Motor neuron (in vitro differentiated cells): ENCODE data around the gene CCDC88C. TPM values are rescaled to one million over a fixed set of nuclear protein-coding genes. Genes with fewer than 3 reads are reported as not detected.

Experiments used
- ATAC-seq, 8 experiments: fragments of 200-7000 bp; cut with Tn5 transposase; replicated peaks in 6 of 8; 2 replicates each; pipeline ENCODE4 v1.8.0; 2021; ENCODE audit warnings: mild to moderate bottlenecking in 8 of 8, moderate library complexity in 8 of 8
- H3K27ac ChIP-seq, 2 donors: fragments of 250-450 bp; sonication (Bioruptor Pico); 2 replicates each; pipeline ENCODE4 v1.9.0; 2021; ENCODE audit warnings: antibody characterized with exemption in 2 of 2, mild to moderate bottlenecking in 2 of 2, moderate library complexity in 1 of 2
- H3K4me1 ChIP-seq, 2 donors: fragments of 250-450 bp; sonication (Bioruptor Pico); replicated peaks in 1 of 2; 2 replicates each; pipeline ENCODE4 v1.6.1; 2021; ENCODE audit warnings: antibody characterized with exemption in 2 of 2, mild to moderate bottlenecking in 2 of 2, moderate library complexity in 1 of 2
- H3K4me3 ChIP-seq, 5 donors: fragments of 250-450 bp; sonication (Bioruptor Pico); 2 replicates each; pipeline ENCODE4 v1.9.0; 2021; ENCODE audit warnings: antibody characterized with exemption in 5 of 5, mild to moderate bottlenecking in 5 of 5, moderate library complexity in 4 of 5
- WGBS, 10 experiments: fragments of 450-650 bp; shearing (Covaris generic); methylation state at CpG; one replicate each; pipeline ENCODE4 v1.0.0; 2022; 5-methylcytosine and 5-hydroxymethylcytosine counted together
- in situ Hi-C, 9 experiments: fragments of 400-800 bp; cut with MboI; loops; one replicate each; pipeline ENCODE4 v1.15.0; 2021; ENCODE audit warnings: low sequenced_read_pairs in 9 of 9, low pct_unique_long_range_greater_than_20kb in 2 of 9; ENCODE audit not compliant: unreplicated experiment in 9 of 9
- total RNA-seq, 8 experiments: library from RNA; unstranded; fragments of 300-600 nt; gene quantifications; 2 replicates each; pipeline versions ENCODE4 v1.2.3 to v1.2.4, GENCODE V29; 2022

Gene CCDC88C
- total RNA-seq, 8 experiments from 2014 or later: 2.6 to 25.2 (median 10.5) TPM

DNA sequence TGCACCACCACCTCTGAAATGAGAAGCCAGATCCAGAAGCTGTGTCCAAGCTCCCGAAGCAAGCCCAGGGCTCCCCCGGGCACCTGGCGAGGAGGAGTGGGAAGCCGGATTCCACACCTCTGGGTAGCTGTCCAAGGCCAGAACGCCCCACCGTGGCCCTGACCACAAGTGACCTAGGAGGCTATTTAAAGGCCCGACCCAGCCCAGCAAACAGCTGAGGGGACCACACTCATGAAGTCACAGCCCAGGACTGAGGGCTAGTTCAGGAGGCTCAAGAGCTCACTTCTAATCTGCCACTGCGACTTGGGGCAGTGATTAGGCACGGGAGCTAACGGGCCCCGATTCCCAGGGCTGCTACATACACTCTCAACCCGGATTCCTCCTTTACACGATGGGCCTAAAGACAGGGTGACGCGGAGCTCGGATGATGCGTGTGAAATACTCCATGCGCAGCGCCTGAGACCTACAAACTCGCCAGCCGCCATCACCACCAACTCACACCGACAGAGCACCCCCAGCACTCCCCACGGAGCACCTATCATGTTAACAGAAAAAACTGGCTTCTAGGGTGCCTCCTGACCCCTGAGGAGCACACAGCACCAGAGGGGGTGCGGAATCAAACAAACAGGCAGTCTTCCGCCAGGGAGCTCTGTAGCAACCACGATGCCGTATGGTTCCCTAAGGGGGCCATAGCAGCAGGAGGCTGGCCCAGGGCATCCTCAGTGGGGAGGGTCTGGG, 89.1 kb downstream of the CCDC88C start:
- in situ Hi-C loops: loop anchor here in 1 of 9 experiments (10.0 kb wide), 1 partner anchor 86 kb away; the partner anchor contains the start of gene CCDC88C
- ATAC-seq: no peak
- no peak overlapping the region for H3K4me3 ChIP-seq
- WGBS, 10 experiments: 64 to 100% (median 89%) methylated on average over 3 to 12 of the region's 27 CpGs; no CpG with 5 or more reads in 5 of the 10 experiments
- H3K4me1 ChIP-seq: peaks cover 19 to 25% of the 10 kb centered on the region in 2 donors
- no peak overlapping the region for H3K27ac ChIP-seq

DNA sequence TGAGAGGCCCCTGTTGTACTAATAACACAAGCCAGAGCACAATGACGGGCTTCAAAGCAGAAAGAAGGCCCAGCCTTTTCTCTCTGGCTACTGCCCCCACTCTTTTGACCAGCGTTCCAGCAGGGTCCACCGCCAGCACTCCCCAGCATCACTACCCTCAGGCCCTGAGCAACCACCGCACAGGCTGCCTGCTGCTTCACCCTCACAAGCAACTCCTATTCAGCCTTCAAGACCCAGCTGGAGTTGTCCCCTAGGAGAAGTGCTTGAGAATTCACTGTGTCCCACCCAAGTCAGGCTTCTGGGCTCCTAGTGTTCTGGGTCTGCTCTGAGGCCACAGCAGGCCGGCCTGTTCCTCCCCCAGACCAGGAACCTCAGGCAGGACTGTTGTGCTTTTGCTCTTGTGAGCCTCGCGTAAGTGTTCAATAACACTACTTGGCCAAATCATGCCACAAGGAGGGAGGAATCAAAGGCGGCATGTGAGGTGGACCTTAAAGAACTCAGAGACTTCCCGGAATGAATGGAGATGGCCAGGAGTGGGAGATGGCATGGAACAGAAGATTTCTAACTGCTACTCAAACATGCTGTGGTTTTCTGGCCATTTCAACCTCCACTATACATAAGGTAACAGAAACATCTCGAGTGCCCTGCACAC, 89.8 kb downstream of the CCDC88C start:
- in situ Hi-C loops: loop anchor here in 1 of 9 experiments (10.0 kb wide), 1 partner anchor 87 kb away; the partner anchor contains the start of gene CCDC88C
- ATAC-seq: peak in 1 of 8 experiments; percentile 52
- Histone ChIP-seq H3K4me1 (peaks cover 15 to 27% of the 10 kb centered on the region in 2 donors), H3K27ac (no peak overlapping the region), H3K4me3 (no peak overlapping the region)
- WGBS, 10 experiments: 60 to 96% (median 74%) methylated on average over 1 to 7 of the region's 10 CpGs; no CpG with 5 or more reads in 3 of the 10 experiments

- in situ Hi-C loops: loop anchor here in 1 of 9 experiments (10.0 kb wide), 1 partner anchor 88 kb away; the partner anchor contains the start of gene CCDC88C
- H3K4me3 ChIP-seq: no peak overlapping the region
- no peak overlapping the region for H3K27ac ChIP-seq
- H3K4me1 ChIP-seq: peaks cover 11 to 27% of the 10 kb centered on the region in 2 donors
- 100% methylated on average over 1 of the region's 7 CpGs; no CpG with 5 or more reads in 9 of the 10 experiments for WGBS, 10 experiments
- ATAC-seq: no peak
Observed at GRCh38 chr14:91327250-91327595, 90.4 kb downstream of the CCDC88C start.

GRCh38 chr14:91326514-91327249, 90.9 kb downstream of the CCDC88C start:
- 75 to 100% (median 94%) methylated on average over 1 to 11 of the region's 14 CpGs; no CpG with 5 or more reads in 2 of the 10 experiments for WGBS, 10 experiments
- H3K27ac ChIP-seq: no peak overlapping the region
- in situ Hi-C loops: loop anchor here in 1 of 9 experiments (10.0 kb wide), 1 partner anchor 88 kb away; the partner anchor contains the start of gene CCDC88C
- H3K4me3 ChIP-seq: no peak overlapping the region
- H3K4me1 ChIP-seq: peaks cover 11 to 27% of the 10 kb centered on the region in 2 donors
- ATAC-seq: no peak

DNA sequence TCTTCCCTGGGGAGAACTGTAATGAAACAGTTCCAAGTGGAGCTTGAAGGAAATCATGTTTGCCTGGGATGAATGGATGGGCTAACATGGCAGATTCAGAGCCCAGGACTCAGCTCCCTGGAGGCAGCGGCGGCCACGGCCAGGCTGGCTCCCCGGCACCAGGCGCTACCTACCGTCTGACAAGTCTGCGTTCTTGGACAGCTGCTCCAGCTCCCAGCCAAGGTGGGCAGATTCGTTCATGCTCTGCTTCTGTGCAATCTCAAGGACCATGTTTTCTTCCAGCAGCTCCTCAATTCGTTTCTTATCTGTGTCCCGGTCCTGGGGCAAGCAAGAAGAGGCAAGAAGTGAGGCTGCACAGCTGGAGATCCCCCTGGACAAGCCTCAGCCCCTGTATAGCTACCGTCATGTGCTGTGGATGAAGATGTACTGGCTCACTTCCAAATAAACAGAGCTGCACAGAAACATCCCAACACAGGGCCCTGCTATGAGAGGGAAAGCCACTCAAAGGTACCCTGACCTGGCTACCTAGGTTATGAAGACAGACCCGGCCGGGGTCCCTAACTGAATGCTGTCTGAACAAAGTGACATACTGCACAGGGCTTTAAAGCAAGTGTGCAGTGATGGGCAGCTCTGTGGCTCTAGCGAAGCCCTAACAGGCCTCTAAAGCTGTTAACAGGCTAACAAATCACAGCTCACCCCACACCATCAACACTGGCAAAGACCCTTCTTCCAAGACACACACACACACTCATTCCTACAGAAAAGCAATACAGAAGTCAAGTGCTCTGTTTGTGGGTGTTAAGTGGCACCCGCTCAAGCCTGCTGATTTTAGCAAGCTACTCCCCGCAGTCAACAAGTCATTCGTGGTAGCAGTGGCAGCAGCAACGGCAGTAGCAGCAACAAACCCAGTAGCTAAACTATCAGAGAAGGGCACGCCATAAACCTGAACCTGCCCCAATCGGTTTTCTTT, 92.7 kb downstream of the CCDC88C start:
- Histone ChIP-seq H3K4me3 (peak overlapping the region in 1 of 5 donors; percentile 16), H3K27ac (peak overlapping the region; percentile 9 to 48), H3K4me1 (peaks cover 11 to 24% of the 10 kb centered on the region in 2 donors)
- WGBS, 10 experiments: 0 to 91% (median 81%) methylated on average over 1 to 13 of the region's 20 CpGs; no CpG with 5 or more reads in 2 of the 10 experiments
- ATAC-seq: peak in 5 of 8 experiments; percentile 3 to 30 (median 12)
- in situ Hi-C loops: loop anchor here in 2 of 9 experiments (10.0 to 25.0 kb wide), 2 partner anchors 87 to 90 kb away; partner anchors contain the start of gene CCDC88C (in 2 of the 2)

- WGBS, 10 experiments: 0 to 67% (median 17%) methylated on average over 1 to 13 of the region's 25 CpGs; no CpG with 5 or more reads in 1 of the 10 experiments
- peaks cover 11 to 16% of the 10 kb centered on the region in 2 donors for H3K4me1 ChIP-seq
- H3K4me3 ChIP-seq: peak overlapping the region in 2 of 5 donors; percentile 1 to 16
- ATAC-seq: peak; percentile 64 to 90 (median 83)
- peak overlapping the region; percentile 9 to 48 for H3K27ac ChIP-seq
- in situ Hi-C loops: loop anchor here in 2 of 9 experiments (10.0 to 25.0 kb wide), 2 partner anchors 88 to 91 kb away; partner anchors contain the start of gene CCDC88C (in 2 of the 2)
Observed at GRCh38 chr14:91323671-91324605, 93.7 kb downstream of the CCDC88C start.

GRCh38 chr14:91323031-91323430, 94.6 kb downstream of the CCDC88C start:
- ATAC-seq: no peak
- Histone ChIP-seq H3K27ac (no peak overlapping the region), H3K4me3 (no peak overlapping the region), H3K4me1 (peaks cover 11 to 16% of the 10 kb centered on the region in 2 donors)
- in situ Hi-C loops: loop anchor here in 2 of 9 experiments (10.0 to 25.0 kb wide), 2 partner anchors 89 to 92 kb away; partner anchors contain the start of gene CCDC88C (in 2 of the 2)
- 75 to 100% (median 89%) methylated on average over 1 to 4 of the region's 6 CpGs; no CpG with 5 or more reads in 5 of the 10 experiments for WGBS, 10 experiments

- H3K27ac ChIP-seq: no peak overlapping the region
- WGBS, 10 experiments: 73 to 100% (median 93%) methylated on average over 2 to 6 of the region's 6 CpGs; no CpG with 5 or more reads in 1 of the 10 experiments
- ATAC-seq: no peak
- no peak overlapping the region for H3K4me3 ChIP-seq
- in situ Hi-C loops: loop anchor here in 2 of 9 experiments (10.0 to 25.0 kb wide), 2 partner anchors 90 to 92 kb away; partner anchors contain the start of gene CCDC88C (in 2 of the 2)
- H3K4me1 ChIP-seq: peaks cover 11 to 16% of the 10 kb centered on the region in 2 donors
Observed at GRCh38 chr14:91322623-91323022, 95.0 kb downstream of the CCDC88C start.

DNA sequence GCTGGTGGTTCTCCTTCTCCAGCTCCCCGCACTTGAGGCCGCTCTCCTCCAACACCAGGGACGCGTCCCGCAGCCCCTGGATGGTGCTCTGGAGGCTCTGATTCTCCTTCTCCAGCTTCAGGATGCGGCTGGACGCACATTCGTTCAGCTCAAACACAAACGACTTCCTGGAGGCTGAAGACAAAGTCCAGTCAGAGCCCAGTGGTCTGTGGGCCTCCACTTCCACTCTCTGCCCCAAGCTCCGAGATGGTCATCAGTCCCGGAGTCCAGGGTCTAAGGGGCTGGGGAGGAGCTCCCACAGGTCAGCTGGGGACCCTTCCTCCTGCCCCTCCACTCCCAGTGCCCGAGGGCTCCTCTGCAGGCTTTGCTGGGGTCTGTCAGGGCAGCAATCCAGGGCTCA, 96.5 kb downstream of the CCDC88C start:
- Histone ChIP-seq H3K4me3 (no peak overlapping the region), H3K4me1 (peaks cover 11 to 16% of the 10 kb centered on the region in 2 donors), H3K27ac (no peak overlapping the region)
- in situ Hi-C loops: loop anchor here in 2 of 9 experiments (10.0 to 25.0 kb wide), 2 partner anchors 91 to 94 kb away; partner anchors contain the start of gene CCDC88C (in 2 of the 2)
- WGBS, 10 experiments: 73 to 95% (median 80%) methylated on average over 1 to 9 of the region's 12 CpGs; no CpG with 5 or more reads in 5 of the 10 experiments
- no peak for ATAC-seq

DNA sequence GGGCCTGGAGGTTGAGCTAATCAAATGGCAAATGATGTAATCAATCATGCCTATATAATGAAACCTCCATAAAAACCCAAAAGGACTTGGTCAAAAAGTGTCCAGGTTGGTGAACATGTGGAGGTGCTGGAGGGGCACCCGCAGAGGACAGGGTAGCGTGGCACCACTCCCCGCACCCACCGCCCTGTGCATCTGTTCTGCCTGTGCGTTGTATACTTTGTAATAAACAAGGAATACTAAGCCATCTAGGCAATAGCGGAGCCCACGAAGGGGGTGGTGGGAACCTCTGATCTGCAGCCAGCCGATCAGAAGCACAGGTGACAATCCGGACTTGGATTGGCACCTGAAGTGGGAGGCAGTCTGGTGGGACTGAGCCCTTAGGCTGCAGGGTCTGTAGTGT, 97.4 kb downstream of the CCDC88C start:
- Histone ChIP-seq H3K4me1 (peaks cover 11 to 16% of the 10 kb centered on the region in 2 donors), H3K27ac (no peak overlapping the region), H3K4me3 (no peak overlapping the region)
- ATAC-seq: no peak
- in situ Hi-C loops: loop anchor here in 2 of 9 experiments (10.0 to 25.0 kb wide), 2 partner anchors 92 to 95 kb away; partner anchors contain the start of gene CCDC88C (in 2 of the 2)
- 83 to 100% (median 94%) methylated on average over 1 to 7 of the region's 9 CpGs; no CpG with 5 or more reads in 2 of the 10 experiments for WGBS, 10 experiments
